ENCODE measurements around the gene ADAMTS6.
"Not testable (repeated sequence)": the region's sequence is repeated elsewhere in the genome, so short reads cannot be mapped to it uniquely, and the experiment has no call there.

The ADAMTS6 gene

DNA sequence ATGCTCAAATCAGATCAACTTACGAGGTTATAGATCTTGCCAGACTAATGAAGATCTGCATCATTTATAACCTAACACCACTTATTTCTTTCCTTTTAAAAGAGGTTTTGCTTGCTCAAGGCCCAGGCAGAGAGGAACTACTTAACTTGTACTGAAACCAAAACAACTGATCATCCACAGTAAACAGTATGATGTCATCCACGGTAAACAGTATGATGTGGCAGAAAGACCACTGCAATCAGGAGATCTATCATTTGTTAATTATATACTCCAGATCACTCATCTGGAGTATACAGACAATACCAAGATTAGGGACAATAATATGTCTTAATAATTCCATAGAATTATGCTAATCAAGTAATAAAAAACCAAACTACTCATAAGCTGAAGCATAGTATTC lies 116.8 kb downstream of the ADAMTS6 start:
- DNase-seq, result peak; percentile 67

DNA sequence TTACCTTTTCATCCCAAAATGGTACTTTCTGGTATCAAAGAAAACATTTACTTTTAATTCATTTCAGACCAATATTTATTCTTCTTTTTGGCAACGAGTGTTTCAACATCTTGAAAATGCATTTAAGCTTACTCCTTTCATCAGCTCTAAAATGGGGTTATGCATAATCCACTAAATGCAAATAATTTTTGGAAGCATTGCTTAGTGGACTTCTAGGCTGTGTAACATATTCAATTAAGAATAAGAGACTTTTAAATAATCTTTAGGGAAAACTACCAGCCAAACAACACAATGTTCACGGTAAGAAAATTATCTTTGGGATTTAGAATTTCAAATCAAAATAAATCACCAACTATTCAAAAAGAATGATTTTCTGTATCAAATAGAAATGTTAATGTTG lies 118.2 kb downstream of the ADAMTS6 start:
- DNase-seq, result no peak

DNA sequence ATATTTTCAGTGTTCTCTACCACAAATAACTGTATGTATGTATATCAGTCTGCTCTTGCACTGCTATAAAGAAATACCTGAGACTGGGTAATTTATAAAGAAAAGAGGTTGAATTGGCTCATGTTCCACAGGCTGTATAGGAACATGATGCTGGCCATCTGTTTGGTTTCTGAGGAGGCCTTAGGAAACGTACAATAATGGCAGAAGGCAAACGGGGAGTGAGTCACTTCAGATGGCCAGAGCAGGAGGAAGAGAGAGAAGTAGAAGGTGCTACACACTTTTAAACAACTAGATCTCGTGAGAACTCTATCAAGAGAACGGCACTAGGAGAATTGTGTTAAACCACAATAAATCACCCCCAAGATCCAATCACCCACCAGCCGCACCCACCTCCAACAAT lies 121.7 kb downstream of the ADAMTS6 start:
- no peak for DNase-seq

DNA sequence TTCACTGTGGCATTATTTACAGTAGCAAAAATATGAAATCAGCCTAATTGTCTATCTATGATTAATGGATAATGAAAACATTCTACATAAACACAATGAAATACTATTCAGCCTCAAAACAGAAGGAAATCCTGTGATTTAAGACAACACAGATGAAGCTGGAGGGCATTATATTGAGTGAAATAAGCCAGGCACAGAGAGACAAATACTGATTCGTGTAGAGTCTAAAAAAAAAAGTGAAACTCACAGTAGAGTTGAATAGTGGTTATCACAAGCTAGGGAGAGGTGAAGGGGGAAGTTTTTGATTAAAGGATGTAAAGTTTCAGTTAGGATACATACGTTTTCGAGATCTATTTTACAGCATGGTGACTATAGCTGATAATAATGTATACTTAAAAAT lies 122.2 kb downstream of the ADAMTS6 start:
- DNase-seq, result no peak

DNA sequence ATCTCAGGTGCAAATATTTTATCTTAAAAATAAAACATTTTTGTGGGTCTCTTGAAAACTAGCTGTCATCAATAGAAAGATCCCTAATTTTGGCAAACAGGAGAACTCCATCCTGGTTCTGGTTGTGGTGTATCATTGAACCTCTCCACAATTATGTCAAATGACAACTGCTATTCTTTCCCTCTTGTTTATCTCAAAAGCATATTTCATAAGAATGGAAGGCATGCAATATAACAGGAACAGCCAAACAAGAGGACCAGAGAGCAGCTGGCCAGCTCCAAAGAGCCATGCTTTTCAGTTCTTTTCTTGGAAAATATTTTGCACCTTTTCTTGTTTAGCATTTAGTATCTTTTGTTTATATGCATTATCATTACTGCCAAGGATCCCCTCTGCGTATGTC lies 125.4 kb downstream of the ADAMTS6 start:
- no peak for DNase-seq

DNA sequence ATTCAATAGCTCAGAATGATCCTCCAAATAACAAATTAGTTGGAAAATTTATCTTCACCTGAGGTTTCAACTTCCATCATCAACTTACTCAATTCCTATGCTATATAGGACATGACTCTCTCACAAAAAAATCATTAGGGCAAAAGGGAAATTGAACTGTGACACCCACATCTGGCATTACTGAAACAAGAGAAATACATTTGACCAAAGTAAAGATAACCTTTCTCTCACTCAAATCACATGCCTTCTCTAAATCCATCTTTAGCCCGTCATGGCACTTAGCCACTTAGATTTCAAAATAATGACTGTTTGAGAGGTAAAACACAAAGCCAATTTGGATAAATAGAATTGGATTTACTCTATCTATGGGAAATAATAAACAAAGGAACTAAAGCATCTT lies 126.4 kb downstream of the ADAMTS6 start:
- DNase-seq, result no peak

DNA sequence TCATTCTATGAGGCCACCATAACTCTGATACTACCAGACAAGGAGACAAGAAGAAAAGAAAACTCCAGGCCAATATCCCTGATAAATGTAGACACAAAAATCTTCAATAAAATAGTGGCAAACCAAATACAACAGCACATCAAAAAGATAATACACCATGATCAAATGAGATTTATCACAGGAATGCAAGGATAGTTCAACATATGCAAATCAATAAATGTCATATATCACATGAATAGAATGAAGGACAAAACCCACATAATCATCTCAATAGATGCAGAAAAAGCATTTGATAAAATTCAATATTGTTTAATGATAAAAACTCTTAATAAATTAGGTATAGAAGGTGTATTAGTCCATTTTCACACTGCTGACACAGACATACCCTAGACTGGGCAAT lies 139.9 kb downstream of the ADAMTS6 start:
- DNase-seq, result no peak

DNA sequence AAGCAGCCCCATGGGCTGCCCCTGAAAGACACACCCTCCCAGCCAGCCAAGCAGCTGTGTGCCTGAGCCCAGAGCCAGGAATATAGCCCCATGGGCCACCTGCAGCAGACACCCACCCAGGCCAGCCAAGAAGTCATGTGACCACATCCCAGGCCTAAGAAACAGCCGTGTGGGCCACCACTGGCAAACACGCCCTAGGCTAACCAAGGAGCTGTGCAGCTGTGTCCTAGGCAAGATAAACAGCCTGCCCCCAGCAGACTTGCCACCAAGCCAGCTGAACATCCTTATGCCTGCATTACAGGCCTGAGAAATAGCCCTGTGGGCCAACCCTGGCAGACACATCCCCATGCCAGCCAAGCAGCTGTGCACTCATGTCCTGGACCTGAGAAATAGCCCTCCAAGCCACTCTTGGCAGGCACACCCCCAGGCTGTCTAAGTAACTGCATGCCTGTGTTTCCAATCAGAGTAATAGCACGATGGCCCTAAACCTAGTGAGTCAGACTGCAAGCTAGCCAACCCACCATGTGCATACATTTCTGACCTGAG lies 143.0 kb downstream of the ADAMTS6 start:
- no peak for DNase-seq

DNA sequence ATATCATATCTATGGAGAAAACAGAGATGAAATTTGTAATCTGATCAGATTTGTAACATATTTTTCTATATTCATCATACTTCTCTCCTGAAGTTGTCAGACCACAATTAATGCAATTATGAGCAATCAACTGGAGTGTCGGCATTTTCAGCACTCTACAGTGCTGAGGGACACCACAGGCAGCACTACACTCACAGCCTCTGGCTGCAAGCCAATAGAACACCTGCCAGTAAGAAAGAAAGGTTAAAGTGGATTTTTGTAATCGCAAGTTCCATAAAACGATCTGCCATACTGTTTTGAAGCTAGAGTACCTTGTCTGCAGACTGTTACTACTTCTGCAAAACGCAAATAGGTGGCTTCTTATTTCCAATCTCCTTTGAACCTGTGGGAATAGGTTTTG lies 147.6 kb downstream of the ADAMTS6 start:
- peak; percentile 58 for DNase-seq

DNA sequence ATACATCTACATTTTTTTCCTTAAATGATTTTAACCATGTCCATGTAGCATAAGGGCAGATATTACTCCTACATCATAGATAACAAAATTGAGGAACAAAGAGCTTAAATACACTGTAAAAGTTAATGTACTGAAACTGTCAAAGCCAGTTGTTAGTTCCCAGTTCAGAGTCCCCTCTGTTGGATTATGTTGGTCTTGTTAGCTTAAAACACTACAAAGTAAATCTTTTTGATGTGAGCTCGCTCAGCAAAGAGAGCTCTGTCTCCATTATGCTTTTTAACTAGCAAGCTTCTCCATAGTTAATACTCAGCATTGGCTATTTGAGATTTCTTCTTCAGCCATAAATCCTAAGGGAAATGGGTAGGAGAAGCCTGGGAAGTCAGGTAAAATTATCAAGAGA lies 149.1 kb downstream of the ADAMTS6 start:
- DNase-seq, result no peak

DNA sequence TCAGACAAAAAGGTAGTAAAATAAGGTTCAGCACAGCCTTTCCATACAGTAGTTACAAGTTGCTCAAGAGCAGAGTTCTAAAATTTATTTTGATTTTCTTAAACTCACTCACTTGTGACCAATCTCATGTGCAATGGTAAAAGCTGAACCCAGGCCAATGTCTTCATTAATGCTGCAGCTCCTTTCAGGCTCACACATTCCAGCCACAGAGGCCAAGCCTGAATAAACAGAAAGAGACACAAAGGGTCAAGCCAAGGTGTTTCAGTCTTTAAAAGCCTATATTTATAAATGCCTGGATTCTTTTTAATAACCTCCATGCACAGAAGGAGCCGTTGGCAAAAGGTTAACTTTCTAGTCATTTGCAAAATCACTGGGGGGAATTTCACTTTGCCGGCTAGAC lies 152.5 kb downstream of the ADAMTS6 start:
- DNase-seq, result no peak

DNA sequence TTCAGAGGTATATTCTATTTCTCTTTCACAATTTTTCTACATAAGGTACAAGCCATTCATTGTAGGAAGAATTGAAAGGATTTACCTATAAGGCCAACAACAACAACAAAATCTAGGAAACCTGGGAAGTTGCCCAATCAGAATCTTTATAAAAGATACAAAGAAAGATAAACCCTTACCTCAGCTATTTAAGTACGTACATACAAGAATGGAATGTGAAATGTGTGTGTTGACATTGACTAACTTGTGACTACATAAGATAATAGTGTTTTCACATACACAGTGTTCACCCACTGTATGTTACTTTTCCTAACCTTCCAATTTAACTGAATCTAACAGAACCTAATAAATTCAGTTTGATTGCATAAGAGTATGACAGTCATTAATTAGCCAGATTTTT lies 154.1 kb downstream of the ADAMTS6 start:
- no peak for DNase-seq

DNA sequence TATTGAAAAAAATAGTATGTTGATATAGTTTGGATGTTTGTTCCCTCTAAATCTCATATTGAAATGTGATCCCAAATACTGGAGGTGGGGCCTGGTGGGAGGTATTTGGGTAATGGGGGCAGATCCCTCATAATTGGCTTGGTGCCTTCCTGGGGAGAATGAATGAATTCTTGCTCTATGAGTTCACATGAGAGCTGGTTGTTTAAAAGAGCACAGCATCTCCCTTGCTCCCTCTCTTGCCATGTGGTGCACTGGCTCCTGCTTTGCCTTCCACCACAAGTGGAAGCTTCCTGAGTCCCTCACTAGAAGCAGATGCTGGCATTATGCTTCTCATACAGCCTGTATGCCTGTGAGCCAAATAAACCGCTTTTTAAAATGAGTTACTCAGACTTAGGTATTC lies 154.8 kb downstream of the ADAMTS6 start:
- DNase-seq, result no peak

DNA sequence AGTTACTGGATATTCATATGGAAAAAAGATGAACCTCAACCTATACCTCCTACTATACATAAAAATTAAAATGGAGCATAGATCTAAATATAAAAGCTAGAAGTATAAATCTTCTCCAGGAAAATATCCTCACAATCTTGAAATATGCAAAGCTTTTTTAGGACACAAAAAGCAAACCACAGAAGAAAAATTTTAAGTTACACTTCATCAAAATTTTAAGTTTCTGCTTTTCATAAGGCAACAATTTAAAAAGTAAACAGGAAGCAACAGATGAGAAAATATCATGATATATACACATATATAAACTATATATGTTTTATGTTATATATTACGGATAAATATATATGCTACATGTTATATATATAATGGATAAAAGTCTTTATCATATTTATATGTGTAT lies 157.5 kb downstream of the ADAMTS6 start:
- no peak for DNase-seq

DNA sequence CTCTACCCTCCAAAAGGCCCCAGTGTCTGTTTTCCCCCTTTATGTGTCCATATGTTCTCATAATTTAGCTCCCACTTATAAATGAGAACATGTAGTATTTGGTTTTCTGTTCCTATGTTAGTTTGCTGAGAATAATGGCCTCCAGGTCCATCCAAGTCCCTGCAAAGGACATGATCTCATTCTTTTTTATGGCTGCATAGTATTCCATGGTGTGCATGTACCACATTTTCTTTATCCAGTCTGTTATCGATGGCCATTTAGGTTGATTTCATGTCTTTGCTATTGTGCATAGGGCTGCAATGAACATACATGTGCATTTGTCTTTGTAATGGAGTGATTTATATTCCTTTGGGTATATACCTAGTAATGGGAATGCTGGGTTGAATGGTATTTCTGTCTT lies 161.0 kb downstream of the ADAMTS6 start:
- DNase-seq, result not testable (repeated sequence)

DNA sequence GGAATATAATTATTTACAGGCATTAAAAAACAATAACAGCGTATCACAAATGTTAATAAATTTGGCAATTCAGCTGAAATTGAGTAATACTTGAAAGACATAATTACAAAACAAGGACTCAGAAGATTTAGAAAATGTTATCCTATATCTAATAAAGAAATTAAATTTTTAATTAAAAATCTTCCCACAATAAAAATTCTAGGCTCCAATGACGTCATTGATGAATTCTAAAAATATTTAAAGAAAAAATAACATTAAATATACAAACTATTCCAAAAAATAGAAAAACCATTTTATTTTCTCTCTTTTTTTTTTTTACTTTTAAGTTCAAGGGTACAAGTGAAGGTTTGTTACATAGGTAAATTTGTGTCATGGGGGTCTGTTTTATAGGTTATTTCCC lies 161.5 kb downstream of the ADAMTS6 start:
- DNase-seq, result no peak

DNA sequence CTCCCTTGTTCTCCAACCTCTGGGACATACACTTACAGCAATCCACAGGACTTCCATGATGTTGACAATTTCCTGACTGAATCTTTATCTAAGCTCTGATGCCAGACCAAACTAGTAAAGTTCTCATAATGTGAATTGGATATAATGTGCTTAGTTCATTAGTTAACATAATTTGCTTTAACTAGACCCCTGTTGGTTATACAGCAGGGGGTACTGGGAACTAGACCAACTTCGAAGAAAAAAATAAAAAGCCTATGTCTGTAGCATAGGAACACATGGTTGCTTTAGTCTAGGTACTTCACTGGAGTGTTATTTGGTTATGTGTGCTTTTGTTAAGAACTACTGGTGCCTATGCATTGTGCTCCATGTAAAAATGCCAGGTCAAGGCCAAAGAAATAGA lies 173.8 kb downstream of the ADAMTS6 start:
- DNase-seq, result no peak

DNA sequence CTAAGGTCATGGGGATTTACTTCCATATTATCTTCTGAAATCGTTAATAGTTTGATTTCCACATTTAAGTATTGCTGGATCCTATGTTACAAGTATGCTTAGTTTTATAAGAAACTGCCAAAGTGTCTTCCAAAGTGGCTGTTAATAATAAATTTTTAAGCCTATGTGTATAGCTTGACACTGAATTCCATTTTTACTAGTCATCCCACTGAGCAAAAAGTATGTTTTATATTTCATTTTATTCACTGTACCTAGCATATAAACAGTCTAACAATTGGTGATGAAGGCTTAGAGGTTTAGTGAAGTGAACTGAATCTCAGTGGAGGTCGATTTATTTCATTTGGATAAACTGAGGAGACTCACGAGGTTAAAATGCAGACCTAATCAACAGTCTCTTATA lies 174.6 kb downstream of the ADAMTS6 start:
- DNase-seq, result no peak

DNA sequence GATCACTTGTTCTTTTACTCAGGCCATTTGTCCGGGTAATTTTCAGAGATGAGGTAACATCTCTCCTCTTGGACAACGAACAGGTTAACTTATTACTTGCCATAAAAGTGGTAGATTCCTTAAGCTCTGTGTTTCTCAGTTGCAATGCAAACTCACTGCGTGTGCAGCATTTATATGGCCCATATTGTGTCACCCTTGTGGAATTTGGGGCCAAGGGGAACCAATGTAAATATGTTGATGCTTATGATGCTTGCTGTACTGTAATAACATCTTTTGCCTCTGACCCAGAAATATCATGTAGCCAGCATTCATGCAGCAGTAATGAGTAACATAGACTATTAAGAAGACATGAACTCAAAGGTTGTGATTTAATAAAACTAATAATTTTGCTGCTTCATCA lies 175.8 kb downstream of the ADAMTS6 start:
- DNase-seq, result no peak

DNA sequence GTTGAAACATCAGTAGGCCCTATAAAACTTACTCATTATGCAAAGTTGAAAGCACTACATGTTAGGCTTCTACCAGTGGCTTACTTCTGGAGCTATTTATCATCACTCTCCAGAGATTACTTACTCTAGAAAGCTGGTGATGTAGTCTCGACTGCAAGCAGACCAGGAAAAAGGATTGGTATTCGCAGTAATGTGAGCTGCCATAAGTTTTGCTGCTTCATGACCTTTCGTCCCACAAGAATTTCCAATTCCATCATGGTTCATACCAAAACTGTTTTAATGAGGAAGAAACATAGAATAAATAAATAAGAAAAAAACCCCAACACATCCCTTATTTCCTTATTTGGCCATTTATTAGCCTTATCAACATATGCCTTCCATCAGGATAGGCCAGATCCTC lies 181.9 kb downstream of the ADAMTS6 start:
- no peak for DNase-seq

DNA sequence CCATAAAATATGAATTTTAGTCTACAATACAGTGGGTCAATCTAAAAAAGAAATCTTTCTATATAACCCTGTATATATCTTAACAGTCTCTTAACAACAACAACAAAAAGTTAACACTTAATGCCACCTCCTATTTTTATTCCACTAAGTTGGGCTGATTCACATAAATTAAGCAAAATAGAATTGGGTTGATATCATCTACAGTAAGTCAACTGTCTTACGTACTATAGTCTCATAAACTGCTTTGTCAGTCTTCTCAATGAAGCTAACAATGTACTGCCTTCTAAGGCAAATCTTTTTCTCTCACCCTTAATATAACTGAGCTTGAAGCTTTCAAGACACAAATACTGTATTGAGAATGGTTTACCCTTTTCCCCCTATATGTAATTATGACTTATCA lies 185.7 kb downstream of the ADAMTS6 start:
- DNase-seq, result no peak

DNA sequence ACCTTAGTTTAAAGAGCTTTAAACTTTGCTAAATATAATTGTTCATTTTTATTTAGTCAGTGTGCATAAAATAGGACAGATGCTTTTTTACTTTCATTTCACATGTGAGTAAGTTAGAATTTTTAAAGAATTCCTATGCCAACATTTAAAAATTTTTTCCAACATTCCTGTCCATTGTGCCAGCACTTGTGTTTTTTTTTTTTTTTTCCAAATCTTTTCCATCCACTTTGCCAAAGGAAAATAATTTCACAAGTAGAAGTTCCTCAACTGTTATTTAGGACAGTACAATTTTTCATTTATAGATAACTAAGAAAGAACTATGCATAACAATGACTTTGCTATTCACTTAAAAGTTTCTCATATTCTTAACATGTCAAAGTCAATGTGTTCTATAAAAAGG lies 189.5 kb downstream of the ADAMTS6 start:
- no peak for DNase-seq

DNA sequence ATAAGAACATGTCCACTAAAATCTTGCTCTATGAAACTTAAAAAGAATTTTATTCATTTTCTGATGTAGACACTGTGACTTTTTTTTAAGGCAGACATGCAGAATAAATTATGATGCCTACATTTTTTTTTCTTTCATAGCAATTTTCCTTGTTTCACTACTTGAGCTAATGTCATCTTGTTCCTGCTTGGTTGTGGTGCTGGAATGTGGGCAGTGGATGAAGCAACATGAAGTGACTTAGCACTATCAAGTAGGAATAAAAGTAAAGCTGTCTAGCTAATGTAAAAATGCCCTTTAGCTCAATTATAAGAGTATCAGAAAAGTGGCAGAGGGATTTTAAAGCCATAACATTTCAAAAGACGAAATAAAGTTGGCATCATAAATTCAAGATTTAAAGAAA lies 191.0 kb downstream of the ADAMTS6 start:
- DNase-seq, result no peak

DNA sequence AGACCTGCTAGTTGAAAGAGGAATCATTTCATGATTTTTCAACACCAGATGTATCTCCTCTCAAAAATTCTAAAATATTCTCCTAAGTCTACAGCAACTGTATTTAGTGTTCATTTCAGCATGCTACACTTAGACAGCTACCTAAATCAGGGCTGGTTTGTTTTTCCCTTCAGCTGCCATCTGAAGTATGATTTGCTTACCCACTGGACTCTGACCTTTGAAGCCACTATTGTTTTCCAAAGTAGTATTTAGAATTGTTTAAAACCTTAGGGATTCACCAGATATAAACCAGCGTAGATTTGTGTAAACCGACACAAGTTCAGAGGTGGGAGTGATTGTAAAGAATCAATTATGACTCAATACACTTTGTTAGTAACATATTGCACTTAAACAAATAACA lies 193.1 kb downstream of the ADAMTS6 start:
- no peak for DNase-seq

DNA sequence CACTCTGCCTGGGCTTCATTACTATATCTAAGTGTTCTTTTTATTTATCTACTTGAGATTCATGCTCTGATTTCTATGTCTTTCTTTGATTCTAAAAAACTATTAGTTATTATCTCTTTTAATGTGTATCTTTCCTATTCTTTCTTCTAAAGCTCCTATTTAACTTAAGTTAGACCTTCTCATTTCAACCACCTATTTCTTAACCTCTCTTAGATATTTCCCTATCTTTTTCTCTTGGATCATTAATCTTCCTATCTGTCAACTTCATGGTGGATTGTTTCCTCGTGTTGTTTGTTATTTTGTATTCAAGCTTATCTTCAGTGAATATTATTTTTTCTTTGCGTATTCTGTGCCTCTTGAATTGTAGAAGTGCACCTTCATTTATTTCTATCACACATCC lies 202.1 kb downstream of the ADAMTS6 start:
- no peak for DNase-seq
